GM19372 (cell line): ENCODE data around the gene CACNA1B.

Experiments used
- ATAC-seq: cut with Tn5 transposase; IDR thresholded peaks from one replicate; pipeline ENCODE4 v1.9.1; 2021; ENCODE audit warnings: mild to moderate bottlenecking, low read depth, moderate library complexity; ENCODE audit not compliant: unreplicated experiment

CACNA1B gene

DNA sequence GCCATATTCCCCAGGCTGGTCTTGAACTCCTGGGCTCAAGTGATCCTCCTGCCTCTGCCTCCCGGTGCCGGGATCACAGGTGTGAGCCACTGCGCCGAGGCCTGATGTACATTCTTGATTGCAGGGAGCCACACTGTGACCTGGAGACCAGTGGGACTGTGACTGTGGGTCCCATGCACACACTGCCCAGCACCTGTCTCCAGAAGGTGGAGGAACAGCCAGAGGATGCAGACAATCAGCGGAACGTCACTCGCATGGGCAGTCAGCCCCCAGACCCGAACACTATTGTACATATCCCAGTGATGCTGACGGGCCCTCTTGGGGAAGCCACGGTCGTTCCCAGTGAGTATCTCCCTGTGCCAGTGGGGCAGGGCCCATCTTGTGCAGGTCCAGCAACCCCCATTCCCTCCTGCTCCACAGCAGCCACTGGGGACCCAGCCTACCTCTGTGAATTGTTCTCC lies 147.3 kb downstream of the CACNA1B start:
- no peak for ATAC-seq

DNA sequence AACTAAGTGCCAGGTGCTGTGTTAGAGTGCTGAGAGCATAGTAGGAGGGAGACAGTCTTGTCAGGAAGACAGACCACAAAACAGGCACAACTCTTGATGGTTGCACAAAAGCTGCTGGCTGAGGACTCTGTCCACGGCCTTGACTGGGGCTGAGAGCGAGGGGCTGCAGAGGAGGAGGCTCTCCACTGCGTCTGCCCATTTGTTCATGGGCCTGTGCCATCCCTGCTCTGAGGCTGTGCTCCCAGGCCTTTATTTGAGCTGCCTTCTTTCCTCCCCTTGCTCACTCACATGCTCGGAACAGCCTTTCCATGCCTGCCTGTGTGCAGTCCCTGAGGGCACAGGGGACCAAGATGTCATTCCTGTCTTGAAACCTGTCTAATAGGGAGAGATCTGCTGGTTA lies 147.8 kb downstream of the CACNA1B start:
- no peak for ATAC-seq

DNA sequence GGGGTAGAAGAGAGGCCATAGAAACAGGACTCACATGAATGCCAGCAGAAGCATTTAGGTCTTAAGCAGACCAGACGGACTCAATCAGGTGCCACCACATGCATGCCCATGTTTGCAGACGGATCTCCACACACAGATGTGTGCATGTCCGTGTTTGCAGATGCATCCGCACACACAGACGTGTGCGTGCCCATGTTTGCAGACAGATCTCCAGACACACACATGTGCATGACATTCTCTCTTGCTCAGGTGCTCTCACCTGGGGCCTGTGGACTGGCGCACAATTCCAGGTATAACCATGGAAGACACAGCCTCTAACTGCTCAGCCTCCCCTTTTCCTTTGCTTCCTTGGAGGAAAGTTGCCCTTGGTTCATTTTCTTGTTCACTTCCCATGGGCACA lies 148.3 kb downstream of the CACNA1B start:
- ATAC-seq = no peak

DNA sequence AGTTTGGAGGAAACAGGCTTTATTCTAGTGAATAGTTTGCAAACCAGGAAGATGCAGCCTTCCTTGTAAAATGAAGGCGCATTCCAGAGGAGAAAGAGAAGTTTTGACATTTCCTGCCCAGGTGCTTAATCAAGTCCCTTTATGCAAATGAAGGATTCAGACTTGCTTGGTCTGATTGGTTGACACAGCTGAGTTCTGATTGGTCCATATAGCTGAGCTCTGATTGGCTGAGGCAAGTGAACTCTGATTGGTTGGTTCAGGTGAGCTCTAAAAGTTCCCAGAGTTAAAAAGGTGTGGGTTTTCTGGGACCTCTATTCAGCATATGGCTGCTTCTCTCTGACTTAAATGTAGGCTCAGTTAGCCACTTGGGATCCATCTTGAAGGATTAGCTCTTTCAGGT lies 151.0 kb downstream of the CACNA1B start:
- no peak for ATAC-seq

DNA sequence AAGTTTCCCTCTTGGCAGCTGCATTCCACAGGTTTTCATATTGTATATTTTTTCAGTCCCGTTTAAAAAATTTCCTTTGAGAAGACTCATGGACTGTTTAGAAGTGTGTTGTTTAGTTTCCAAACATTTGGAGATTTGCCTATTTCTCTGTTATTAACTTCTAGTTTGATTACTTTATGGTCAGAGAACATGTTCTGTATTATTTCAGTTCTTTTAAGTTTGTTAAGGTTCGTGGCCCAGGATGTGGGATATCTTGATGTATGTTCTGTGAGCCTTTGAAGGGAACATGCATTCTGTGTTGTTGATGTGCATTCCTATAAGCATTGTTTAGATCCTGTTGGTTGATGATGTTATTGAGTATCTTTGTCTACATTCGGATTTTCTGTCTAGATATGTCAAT lies 153.6 kb downstream of the CACNA1B start:
- no peak for ATAC-seq

DNA sequence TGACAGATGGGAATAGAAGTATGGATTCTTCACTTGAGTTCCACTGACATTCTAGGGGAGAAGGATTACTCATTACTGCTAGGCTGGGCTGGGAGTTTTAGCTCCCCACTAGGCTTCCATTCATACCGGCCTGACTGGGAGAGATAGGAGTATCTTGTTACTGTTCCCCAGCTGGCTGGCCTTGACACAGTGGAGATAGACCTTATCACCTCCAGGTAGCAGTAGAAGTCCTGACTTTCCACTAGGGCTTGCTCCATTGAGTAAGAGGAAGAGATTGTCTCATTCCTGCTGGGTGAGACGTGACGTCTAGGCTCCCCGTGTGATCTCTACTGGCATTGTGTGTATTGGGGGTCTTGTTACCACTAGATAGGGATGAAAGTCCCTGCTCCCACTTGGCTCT lies 156.4 kb downstream of the CACNA1B start:
- ATAC-seq = no peak

DNA sequence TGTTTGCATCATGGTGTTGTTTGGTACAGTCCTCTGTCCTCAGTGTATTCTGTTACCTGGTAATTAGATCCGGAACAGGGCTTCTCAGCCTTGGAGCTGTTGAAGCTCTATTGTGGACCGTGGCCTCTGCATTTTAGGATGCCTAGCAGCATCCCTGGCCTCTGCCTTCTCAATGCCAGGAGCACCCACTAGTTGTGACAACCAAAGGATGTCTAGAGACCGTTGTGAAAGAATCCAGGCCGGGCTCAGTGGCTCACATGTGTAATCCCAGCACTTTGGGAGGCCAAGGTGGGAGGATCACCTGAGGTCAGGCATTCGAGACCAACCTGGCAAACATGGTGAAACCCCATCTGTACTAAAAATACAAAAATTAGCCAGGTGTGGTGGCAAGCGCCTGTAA lies 159.6 kb downstream of the CACNA1B start:
- no peak for ATAC-seq

DNA sequence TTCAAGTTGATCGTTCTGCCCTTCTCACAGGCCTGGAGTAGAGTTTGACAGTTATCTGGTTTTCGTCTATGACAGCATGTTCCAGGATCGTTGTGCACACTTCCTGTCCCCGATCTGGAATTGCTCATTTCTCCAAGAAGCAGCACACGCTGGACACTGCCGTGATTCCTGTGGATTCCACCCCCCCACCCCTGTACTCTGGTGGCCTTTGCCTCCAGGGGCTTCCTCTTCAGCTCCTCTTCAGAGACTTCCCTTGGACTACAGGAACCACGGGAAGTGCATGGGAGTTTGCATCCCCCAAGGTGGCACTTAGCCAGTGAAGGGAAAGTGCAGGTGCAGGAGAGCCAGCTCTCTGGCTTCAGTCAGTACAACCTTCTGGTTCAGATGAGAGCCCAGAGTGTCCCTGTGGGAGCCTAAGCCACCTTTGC lies 160.7 kb downstream of the CACNA1B start:
- ATAC-seq = no peak

DNA sequence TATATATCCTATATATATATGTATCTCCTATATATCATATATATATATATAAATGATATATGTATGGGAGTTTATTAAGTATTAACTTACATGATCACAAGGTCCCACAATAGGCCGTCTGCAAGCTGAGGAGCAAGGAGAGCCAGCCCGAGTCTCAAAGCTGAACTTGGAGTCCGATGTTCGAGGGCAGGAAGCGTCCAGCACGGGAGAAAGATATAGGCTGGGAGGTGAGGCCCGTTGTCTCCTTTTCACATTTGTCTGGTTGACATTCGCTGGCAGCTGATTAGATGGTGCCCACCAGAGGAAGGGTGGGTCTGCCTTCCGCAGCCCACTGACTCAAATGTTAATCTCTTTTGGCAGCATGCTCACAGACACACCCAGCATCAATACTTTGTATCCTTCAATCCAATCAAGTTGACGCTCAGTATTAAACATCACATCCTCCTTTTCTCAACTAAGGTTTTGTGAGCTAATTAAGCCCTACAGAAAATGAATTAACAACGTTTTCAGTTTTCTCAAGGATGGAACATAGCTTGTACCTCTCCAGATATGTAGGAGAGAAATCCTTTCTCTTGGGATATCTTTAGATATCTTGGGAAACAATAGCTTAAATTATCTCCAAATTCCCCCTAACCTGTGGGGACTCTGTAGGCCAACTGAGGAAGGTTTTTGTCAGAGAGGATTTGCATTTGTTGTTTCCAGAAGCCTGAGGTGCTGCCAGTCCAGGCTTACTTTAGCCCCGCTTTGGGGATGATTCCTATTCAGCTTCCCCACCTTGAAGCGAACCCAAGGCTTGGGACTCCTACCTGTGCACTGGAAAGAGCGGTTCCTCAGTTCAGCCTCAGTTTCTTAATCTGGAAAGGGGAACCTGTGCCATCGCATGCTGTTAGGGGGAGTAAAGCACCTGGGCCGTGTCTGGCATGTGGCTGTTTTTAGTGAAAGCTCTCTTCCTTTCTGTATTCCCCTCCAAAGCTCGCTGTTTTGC lies 163.2 kb downstream of the CACNA1B start:
- no peak for ATAC-seq

DNA sequence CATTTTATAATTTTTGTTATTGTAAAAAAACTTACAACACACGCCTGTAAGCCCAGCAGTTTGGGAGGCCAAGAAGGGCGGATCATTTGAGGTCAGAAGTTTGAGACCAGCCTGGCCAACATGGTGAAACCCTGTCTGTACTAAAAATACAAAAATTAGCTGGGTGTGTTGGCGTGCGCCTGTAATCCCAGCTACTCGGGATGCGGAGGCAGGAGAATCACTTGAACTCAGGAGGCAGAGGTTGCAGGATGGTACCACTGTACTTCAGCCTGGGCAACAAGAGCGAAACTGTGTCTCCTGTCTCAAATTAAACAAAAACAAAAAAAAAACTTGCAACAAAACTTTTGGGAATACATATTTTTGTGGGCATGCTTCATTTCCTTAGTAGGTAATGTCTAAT lies 164.6 kb downstream of the CACNA1B start:
- no peak for ATAC-seq

DNA sequence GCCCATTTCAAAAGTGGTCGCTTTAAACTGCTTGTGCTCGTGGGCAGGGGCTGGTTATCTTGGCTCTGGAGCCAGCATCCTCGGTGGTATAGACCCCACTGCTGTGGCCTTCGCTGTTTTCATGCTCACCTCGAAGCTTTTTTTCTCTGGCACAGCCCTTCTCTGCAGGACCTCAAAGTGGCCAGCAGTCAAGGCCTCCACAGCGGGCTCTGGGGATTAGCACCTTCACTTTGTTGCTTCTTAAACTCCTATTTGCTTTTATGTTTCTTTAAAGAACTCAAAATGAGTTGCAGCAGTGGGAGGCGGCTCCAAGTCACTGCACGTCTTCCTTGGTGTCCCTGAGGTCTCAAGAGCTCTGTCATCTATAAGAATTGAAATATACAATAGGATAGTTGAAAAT lies 165.1 kb downstream of the CACNA1B start:
- ATAC-seq = no peak

DNA sequence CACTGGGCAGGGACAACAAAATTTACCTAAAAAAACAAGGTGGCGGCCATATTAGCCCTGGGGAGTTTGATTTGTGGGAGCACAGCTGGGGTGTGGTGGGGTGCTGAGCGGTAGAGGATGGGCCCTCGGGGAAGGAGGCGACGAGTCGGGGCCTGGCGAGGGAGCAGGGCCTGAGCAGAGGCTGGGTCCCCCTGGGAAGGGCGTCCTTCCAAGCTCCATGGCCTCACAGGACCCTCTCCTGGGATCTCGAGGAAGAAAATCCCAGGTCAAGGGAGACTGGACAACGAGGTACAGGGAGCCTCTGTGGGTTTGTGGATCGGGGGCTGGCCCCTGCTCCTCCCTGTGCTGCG lies 165.5 kb downstream of the CACNA1B start:
- ATAC-seq = no peak

DNA sequence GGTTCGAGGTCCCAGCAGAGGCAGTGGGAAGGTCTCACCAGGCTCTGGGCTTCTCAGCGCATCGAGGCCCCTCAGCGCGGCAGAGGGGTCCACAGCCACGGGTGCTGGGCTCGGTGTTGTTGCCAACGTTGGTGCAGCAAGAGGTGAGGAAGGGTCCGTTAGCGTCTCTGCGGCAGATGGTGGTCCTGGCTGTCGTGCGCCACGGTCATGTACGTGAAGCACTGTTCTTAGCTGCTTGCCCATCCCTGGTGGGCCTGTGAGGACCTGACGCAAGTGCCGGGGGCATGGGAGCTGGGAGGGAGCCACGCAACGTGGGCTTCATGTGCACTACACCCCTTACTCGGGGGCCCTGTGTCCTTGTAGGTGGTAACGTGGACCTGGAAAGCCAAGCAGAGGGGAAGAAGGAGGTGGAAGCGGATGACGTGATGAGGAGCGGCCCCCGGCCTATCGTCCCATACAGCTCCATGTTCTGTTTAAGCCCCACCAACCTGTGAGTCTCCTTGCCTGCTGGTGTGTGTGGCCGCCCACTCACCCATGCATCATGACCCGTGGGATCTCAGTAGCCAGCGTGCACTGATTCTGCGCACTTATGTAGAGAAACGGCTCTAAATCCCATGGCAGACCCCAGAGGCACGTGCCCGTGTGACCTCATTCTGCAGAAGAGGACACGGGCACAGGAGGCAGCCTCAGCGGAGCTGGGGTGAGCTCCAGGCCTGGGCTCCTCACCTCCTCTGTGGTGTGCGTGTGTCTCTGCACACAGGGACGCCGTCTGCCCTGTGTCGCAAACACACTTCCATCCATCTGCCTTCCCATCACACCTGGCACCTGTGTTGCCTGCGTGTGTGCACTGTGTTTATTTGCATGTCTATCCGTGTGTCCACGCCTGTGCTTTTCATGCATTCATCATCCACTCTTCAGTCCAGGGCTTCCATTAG lies 166.1 kb downstream of the CACNA1B start:
- ATAC-seq = no peak

DNA sequence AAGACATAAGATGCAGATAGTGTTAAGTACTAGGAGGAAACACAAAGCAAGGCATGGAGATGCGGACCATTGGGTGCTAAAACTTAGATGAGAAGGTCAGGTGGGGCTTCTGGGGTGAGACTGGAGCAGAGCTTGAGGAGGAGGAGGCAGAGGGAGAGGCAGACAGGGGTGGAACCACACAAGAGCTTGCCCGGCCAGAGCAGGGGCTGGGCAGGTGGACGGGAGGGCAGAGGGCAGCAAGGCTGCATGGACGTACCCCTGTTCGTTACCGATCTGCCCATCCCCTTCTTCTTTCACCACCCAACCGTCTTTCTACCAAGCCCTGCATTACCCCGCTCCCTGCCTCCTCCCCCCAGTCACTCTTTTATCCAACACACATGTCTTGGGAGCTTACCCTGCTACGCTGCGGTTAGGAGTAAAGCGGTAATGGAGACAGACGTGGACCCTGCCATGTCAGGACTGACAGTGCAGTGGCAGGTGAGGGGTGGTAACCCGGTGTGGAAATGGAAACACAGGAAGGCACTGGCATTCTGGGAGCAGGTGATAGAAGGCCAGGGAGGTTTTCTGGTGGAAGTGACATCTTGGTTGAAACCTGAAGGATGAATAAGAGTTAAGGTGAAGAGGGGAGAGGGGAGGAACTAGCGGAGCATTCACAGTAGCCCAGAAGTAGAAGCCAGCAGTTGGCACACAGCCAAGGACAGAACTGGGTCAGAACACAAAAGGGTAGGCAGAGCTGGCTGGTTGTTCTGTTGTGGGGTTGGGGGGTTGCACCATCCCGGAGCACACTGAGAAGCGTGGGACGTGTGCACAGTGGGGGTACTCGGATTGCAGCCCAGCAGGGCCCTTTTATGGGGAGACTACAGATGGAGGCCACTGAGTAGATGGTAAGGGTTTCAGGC lies 167.2 kb downstream of the CACNA1B start:
- ATAC-seq = no peak

DNA sequence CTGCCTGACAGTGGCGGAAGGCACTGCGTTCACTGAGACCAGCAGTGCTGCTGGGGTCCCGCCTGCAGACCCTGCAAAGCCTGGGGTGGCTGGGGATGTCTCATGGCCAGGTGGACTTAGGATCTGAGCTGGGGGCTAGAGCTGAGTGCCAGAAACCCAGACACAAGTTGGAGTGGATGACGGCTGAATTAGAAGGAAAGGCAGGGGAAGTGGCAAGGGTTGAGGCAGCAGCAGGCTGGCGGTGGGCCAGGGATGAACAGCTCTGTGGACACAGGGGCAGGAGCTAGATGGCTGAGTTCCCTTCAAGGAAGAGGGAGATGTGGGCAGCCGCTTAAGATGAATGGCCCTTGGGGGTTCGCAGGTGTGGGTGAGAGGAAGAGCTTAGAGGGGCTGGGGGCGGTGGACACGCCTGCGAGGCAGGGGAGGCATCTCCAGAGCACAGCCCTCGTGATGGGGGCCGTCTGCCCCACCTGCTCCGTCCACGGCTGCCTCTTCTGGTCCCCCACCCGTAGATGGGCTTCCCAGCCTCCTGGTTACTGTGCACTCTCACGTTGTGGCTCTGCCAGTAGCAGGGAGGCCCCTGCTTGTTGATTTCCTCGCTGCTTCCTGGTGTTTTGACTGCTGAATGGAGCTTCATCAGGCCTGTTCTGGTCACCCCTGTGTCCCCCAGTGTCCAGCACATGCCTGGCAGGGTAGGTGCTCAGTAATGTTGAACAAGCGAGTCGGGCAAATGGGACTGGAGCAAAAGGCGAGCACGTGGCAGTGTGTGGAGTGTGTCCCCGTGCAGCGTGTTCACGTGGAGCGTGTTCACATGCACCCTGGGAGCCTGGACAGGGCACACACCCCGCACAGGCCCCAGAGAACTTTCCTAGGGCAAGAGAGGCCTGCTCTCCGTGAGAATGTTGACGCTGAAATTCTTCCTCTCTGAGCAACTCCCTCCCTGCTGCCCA lies 168.2 kb downstream of the CACNA1B start:
- ATAC-seq = no peak

DNA sequence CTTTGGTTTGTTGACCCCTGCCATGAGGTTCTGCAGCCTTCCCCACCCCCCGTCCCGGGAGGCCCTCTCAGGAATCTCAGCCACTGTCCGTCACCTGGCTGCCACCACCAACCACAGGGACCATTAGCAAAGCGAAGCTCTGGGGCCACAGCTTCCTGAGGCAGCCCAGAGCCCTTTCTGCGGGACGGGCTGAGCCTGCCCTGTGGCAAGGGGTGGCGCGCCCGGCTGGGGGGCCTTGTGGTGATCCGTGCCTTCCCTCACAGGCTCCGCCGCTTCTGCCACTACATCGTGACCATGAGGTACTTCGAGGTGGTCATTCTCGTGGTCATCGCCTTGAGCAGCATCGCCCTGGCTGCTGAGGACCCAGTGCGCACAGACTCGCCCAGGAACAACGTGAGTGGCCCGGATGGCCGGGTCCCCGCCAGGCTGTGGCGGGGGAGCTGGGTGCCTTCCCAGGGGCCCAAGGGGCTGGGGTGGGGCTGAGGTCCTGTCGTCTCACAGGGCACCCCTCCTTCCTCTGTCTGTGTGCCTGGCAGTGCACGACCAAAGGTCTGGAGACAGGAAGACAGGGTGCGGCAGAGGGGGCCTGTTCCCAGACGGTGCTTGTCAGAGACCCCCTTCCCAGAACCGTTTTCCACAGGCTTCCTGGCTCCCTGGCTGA lies 169.2 kb downstream of the CACNA1B start:
- ATAC-seq = no peak

DNA sequence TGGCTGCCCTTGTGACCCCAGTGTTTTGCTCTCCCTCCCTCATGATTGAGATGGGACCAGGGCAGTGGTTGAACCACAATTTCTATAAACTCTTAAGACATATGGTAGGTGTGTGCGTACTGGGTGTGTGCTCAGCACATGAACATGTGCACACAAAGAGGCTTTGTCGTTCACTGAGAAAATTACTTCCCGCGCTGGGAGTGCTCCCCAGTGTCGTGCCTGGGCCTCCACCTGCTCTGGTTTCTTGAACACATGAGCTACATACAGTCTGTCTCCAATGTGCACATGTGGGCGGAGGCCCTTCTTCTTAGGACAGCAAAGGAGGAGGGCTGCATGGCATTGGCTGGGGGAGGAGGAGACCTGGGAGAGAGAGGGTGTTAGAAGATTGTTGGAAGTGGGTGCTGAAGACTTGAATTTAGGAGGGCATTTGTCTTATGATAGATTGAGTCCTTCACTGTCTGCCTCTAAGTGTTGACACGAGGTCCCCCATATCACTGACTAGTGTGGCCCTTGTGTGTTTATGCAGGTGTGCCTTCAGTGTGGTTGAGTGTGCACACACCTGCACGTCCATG lies 170.0 kb downstream of the CACNA1B start:
- ATAC-seq = no peak

DNA sequence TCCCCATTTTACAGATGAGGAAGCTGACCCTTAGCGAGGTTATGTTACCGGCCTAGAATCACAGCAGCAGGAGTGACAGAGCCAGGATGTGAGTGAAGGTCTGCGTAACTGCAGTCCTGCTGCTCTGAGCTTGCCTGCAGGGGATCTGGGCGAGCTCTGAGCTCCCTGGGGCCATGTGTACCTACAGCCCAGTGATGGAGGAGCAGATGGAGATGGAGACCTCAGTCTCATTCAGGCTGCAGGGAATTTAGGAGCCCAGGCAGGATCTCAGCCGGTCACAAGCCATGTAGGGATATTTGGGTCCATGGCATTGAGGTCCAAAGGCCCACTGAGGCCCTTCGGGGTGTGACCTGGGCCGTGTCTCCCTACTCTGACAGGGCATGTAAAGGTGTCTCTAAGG lies 170.6 kb downstream of the CACNA1B start:
- no peak for ATAC-seq
